ENCODE results near the gene NAP1L4. TPM values are rescaled to one million over a fixed set of nuclear protein-coding genes. Genes with fewer than 3 reads are reported as not detected.

The NAP1L4 gene
- total and polyA plus RNA-seq, 2 of the 8 experiments (the other 6 are each of a cell fraction or from before 2014, with no cell fraction given) = 75.8 to 194 TPM

GRCh38 chr11:2898366-2899079 is 93.6 kb downstream of the NAP1L4 start:
- Histone ChIP-seq H4K91ac (replicated peaks; ENCODE audit: insufficient read length, low read length) (no peak overlapping the region), H4K20me1 (replicated peaks in 1 of 2; ENCODE audit: control insufficient read depth in 1 of 2, insufficient read depth in 2 of 2, low read length in 2 of 2) (no peaks in the 10 kb centered on the region), H2BK20ac (ENCODE audit: low read length) (no peak overlapping the region), H2AFZ (ENCODE audit: low read length) (no peak overlapping the region), H4K8ac (ENCODE audit: extremely low read depth, insufficient read depth, low read length) (no peak overlapping the region), H3K18ac (ENCODE audit: extremely low read depth, low read length) (no peak overlapping the region), H3K9ac (replicated peaks in 1 of 4; ENCODE audit: extremely low read depth in 1 of 4, low read depth in 3 of 4, low read length in 3 of 4) (no peak overlapping the region), H3K23ac (ENCODE audit: insufficient read length) (no peak overlapping the region), H3K9me3 (ENCODE audit: insufficient read depth in 2 of 2, low read depth in 1 of 2, low read length in 1 of 2) (peaks cover 0 to 4% of the 10 kb centered on the region in 2 experiments; a peak in 1 of 4 replicates), H2BK120ac (replicated peaks; ENCODE audit: low read depth, low read length) (no peak overlapping the region), H3K36me3 (ENCODE audit: control insufficient read depth in 2 of 4, insufficient read depth in 4 of 4, low read length in 3 of 4) (no peaks in the 10 kb centered on the region), H3K79me2 (ENCODE audit: control insufficient read depth in 1 of 2, insufficient read depth in 2 of 2, low read length in 2 of 2) (no peaks in the 10 kb centered on the region), H3K56ac (replicated peaks; ENCODE audit: insufficient read length, low read depth, low read length) (no peak overlapping the region), H3K4ac (replicated peaks; ENCODE audit: insufficient read length, low read depth, low read length) (no peak overlapping the region), H3K23me2 (ENCODE audit: low read depth, low read length) (peaks cover 7% of the 10 kb centered on the region; the same call in 1 of the 2 replicates), H3K4me2 (ENCODE audit: insufficient read depth in 1 of 2, low read depth in 2 of 2, low read length in 2 of 2) (no peak overlapping the region), H2AK5ac (ENCODE audit: low read depth, low read length) (no peak overlapping the region), H3K4me1 (replicated peaks in 1 of 4; ENCODE audit: control insufficient read depth in 3 of 4, insufficient read depth in 4 of 4, low read length in 3 of 4) (peaks cover 0 to 18% (median 14%) of the 10 kb centered on the region in 4 experiments; a peak in 5 of 7 replicates), H4K5ac (ENCODE audit: insufficient read length, low read depth, low read length) (no peak overlapping the region), H3K27ac (ENCODE audit: low read depth, low read length) (no peak overlapping the region), H3K14ac (ENCODE audit: insufficient read length) (no peak overlapping the region), H3K27me3 (replicated peaks in 1 of 4; ENCODE audit: control insufficient read depth in 3 of 4, extremely low read depth in 1 of 4, insufficient read depth in 3 of 4, low read length in 3 of 4) (peaks cover 0 to 27% (median 6%) of the 10 kb centered on the region in 4 experiments; a peak in 4 of 7 replicates), H3K79me1 (ENCODE audit: low read depth, low read length) (no peaks in the 10 kb centered on the region), H3K4me3 (ENCODE audit: extremely low read depth in 1 of 4, insufficient read depth in 2 of 4, low read depth in 3 of 4, low read length in 4 of 4) (no peak overlapping the region), H2BK15ac (ENCODE audit: low read length) (peak overlapping the region; percentile 53; the same call in 1 of the 2 replicates), H2BK5ac (ENCODE audit: low read depth, low read length) (no peak overlapping the region), H2BK12ac (ENCODE audit: low read depth, low read length) (0 out of 2 replicates have a peak overlapping the region, but pooled peaks have one; percentile 50)
- POLR2A ChIA-PET (ENCODE audit: partially characterized antibody) = interaction anchor here (1.2 kb wide), 1 partner anchor 30 kb away, joined by 4 read pairs; the partner anchor contains the start of gene PHLDA2
- CTCF ChIA-PET (ENCODE audit: partially characterized antibody) = interaction anchor here (0.7 to 1.5 kb wide), 5 partner anchors 10 to 478 kb away, joined by 3 to 6 read pairs (median 4); no protein-coding TSS in a partner anchor
- FAIRE-seq (no peak), DNase-seq (ENCODE audit: low read depth in 1 of 2, low spot score in 2 of 2) (no peak)
- WGBS, 2 experiments (ENCODE audit: extremely low coverage in 1 of 2, insufficient coverage in 1 of 2, insufficient read length in 1 of 2, insufficient replicate concordance in 2 of 2, low coverage in 1 of 2, low lambda C conversion rate in 2 of 2, missing lambda C conversion rate in 1 of 2) = 92% methylated on average over 12 of the region's 12 CpGs; no CpG with 5 or more reads in 1 of the 2 experiments
- TF ChIP-seq CTBP2 (IDR thresholded peaks at IDR 0.05; ENCODE audit: borderline replicate concordance, insufficient read depth, insufficient read length, low read length) (no peak), PHF8 (conservative IDR thresholded peaks at IDR 0.05; ENCODE audit: low read depth, low read length) (no peak), HDAC6 (IDR thresholded peaks at IDR 0.05; ENCODE audit: low read depth, low read length) (no peak)

Data from H1 (cell line).